ENCODE data around the gene SSPN.

The SSPN gene

DNA sequence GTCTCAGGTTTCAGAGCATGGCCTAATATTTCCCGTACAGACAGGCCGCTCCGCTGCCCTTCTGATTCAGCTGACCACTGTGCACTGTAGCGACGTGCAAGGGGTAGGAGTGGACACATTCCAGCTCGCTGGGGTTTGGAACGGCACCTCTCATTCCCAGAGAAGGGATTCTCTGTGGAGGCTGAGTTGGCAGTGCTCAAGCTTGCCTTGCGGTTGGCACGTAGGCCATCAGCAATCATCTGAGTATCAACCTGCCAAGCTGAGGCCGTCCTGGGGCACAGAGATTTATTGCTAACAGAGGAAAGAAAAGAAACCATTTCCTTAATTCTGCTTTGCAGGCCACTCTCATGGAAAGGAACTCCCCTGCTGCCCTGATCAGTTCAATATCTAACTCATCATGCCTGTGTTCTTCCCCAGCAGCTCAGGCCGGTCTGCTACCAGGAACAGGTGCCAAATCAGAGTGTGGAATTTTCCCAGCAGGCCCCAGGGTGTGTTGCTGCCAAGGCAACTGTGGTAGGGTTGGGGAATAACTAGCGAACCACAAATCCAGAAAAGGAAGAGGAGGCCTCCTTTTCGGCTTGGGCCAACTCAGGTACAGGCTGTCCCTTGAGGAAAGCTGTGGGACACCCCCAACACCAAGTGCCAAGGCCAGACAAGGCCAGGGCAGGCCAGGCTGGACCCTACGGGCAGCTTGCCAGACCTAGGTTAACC is 92.5 kb downstream of the SSPN start:
- DNase-seq = no peak

DNA sequence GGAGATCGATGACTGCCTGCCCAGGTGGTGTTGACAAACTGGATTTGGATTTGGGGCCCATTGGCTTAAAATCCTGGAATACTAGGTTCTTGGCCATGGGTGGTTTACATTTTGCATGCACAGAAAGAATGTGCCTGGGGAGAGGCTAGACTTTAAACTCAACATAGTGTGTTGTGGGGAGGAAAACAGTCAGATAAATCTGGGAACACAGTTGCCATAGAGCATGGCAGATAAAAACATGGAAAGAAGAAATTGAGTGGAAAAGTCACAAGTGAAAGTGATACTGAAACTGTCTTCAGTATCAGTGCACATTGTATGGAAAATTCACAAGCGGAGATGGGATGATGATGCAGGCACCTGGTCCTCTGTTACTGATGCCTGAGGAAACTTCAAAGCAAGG is 95.2 kb downstream of the SSPN start:
- DNase-seq = no peak

DNA sequence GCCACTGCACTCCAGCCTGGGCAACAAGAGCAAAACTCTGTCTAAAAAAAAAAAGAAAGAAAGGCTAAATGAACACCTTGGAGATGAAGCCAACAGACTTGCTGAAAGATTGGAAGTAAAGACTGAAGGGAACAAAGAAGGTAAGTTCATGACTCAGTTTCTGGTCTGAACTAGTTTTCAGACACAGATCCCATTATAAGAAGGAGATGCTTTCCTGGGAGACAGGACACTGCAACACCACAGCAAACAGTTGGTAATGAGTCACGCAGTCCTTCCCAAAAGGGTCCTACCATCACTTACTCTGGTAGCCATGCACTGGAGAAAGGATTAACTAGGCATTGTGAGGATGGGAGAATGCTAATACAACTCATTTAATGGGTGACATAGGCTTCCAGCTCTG is 97.2 kb downstream of the SSPN start:
- DNase-seq = no peak

DNA sequence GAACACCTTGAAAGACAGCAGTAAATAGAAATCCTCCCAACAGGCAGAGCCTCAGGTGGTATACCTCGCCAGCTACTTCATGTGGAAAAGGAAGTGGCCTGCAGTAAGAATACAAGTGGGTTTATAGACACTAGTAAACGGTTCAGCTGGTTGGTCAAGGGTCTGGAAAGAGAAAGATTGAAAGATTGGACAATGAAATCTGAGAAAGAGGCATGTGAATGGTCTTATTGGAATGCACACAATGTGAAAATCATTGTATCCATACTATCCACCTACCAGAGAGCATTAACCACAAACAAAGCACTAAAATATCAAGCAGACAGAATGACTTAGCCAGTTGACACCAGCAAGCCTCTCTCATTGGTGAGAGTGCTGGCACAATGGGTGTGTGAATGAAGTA is 98.2 kb downstream of the SSPN start:
- no peak for DNase-seq

GRCh38 chr12:26295001-26295400 is 99.6 kb downstream of the SSPN start:
- DNase-seq = no peak

DNA sequence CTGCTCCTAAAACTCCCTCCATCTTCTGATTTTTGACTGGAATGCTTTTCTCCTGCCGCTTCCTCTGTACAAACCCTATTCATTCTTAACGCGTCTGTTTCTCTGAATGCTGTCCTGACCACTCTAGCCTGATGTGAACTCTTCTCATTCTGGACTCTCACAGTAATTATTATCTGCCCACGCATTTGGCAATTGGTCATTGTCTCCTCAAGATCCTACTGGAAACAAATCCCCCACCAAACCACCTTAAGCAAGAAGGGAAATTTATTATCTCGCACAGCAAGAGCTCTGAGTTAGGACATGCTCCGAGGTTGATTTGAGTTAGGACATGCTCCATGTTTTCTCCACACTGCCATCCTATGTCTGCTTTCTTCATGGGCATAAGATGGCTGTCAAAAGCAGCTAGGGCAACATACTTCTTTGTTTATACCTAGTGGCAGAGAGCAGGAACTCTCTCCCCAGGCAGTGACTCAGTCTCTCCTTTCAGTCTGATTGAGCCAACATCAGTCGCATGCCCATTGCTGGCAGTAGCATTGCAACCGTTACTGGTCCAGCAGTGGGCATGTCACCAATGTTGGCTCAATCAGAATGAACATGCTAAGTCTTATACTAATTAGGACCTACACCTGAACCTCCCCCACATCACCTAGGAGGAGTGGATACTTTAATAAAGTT is 102.2 kb downstream of the SSPN start:
- DNase-seq = no peak

DNA sequence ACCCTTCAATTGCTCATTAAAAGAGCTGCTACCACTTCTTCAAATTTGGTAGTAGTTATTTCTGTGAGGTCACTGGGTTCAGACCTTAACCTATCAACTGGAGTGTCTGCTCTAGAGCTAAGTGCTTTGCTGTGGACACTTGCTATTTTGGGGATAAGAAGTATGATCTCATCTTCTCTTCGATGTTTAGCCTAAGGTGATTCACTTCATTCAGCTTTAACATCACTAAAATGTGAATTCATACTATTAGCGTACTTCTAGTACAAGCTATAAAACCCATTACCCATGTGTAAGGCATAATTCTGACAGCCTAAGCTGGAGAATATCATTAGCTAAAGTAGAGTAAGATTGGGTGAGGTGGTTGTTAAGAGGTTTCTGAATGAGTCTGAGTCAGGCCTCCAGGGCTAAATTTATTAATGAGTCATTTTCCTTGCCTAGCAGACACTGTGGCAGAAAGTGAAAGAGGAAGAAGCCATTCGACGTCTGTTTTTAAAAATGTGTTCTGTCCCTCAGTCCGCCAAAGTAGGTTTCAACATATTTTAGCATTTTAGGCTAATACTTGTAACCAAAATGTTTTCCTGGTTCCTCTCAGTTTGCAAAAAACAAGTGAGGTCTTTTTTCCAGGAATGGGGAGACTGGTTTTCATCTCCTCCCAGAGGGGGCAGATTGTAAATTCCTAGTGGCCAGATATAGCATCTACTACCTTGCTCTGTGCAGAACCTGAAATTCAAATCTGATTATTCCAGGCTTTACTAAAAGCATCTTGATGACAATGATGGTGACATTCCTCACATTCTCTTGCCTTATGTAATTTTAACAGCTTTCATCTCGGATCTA is 103.6 kb downstream of the SSPN start:
- DNase-seq = no peak

- DNase-seq = no peak
Observed at GRCh38 chr12:26299751-26300150, 104.4 kb downstream of the SSPN start.

All from central memory CD4-positive, alpha-beta T cell (primary cell).